ENCODE results near the gene RAB18. TPM values are rescaled to one million over a fixed set of nuclear protein-coding genes. Genes with fewer than 3 reads are reported as not detected.

Gene RAB18
- total RNA-seq, 4 donors from 2014 or later, result 13.1 to 84.5 (median 36.4) TPM

- H3K27ac ChIP-seq, result no peak overlapping the region
- H3K4me3 ChIP-seq, result no peak overlapping the region
- intact Hi-C loops (cut with DNase I; ENCODE audit: low total_unique reads) (no loop called here), in situ Hi-C loops (cut with MboI; ENCODE audit: low pct_ligation_motif_present in 1 of 4, low pct_unique_long_range_greater_than_20kb in 1 of 4, low sequenced_read_pairs in 3 of 4) (no loop called here)
- DNase-seq, result no peak
- H3K4me1 ChIP-seq, result no peaks in the 10 kb centered on the region
- H3K27me3 ChIP-seq, result no peaks in the 10 kb centered on the region
- H3K9me3 ChIP-seq, result no peaks in the 10 kb centered on the region
- 64 to 77% methylated on average over 3 to 4 of the region's 4 CpGs for WGBS, 2 donors (ENCODE audit: low coverage in 1 of 2)
- TF ChIP-seq POLR2A (IDR thresholded peaks at IDR 0.05) (no peak), EP300 (IDR thresholded peaks at IDR 0.05; ENCODE audit: low read depth) (no peak), CTCF (IDR thresholded peaks at IDR 0.05) (no peak), POLR2AphosphoS5 (IDR thresholded peaks at IDR 0.05) (no peak)
- no peaks in the 10 kb centered on the region for H3K36me3 ChIP-seq
Measured at GRCh38 chr10:27578316-27578715, 74.2 kb downstream of the RAB18 start.

GRCh38 chr10:27581225-27581624 lies 77.1 kb downstream of the RAB18 start:
- no peaks in the 10 kb centered on the region for H3K27me3 ChIP-seq
- H3K36me3 ChIP-seq, result no peaks in the 10 kb centered on the region
- H3K4me1 ChIP-seq, result no peaks in the 10 kb centered on the region
- no peak overlapping the region for H3K27ac ChIP-seq
- WGBS, 2 donors (ENCODE audit: low coverage in 1 of 2), result 89 to 90% methylated on average over 4 of the region's 4 CpGs
- no peak for DNase-seq
- in situ Hi-C loops (cut with MboI; ENCODE audit: low pct_ligation_motif_present in 1 of 4, low pct_unique_long_range_greater_than_20kb in 1 of 4, low sequenced_read_pairs in 3 of 4), result no loop called here
- intact Hi-C loops (cut with DNase I; ENCODE audit: low total_unique reads), result no loop called here
- H3K9me3 ChIP-seq, result no peaks in the 10 kb centered on the region
- TF ChIP-seq EP300 (IDR thresholded peaks at IDR 0.05; ENCODE audit: low read depth) (no peak), POLR2AphosphoS5 (IDR thresholded peaks at IDR 0.05) (no peak), CTCF (IDR thresholded peaks at IDR 0.05) (no peak), POLR2A (IDR thresholded peaks at IDR 0.05) (no peak)
- no peak overlapping the region for H3K4me3 ChIP-seq

- in situ Hi-C loops (cut with MboI; ENCODE audit: low pct_ligation_motif_present in 1 of 4, low pct_unique_long_range_greater_than_20kb in 1 of 4, low sequenced_read_pairs in 3 of 4), result no loop called here
- no peak for DNase-seq
Measured at GRCh38 chr10:27584302-27584701, 80.2 kb downstream of the RAB18 start.

More at GRCh38 chr10:27584302-27584701, 80.2 kb downstream of the RAB18 start:
- H3K27ac ChIP-seq, result no peak overlapping the region
- H3K9me3 ChIP-seq, result no peaks in the 10 kb centered on the region
- H3K27me3 ChIP-seq, result no peaks in the 10 kb centered on the region
- H3K4me1 ChIP-seq, result no peaks in the 10 kb centered on the region
- intact Hi-C loops (cut with DNase I; ENCODE audit: low total_unique reads), result no loop called here
- no peak overlapping the region for H3K4me3 ChIP-seq
- 65 to 80% methylated on average over 2 of the region's 2 CpGs for WGBS, 2 donors (ENCODE audit: low coverage in 1 of 2)
- TF ChIP-seq EP300 (IDR thresholded peaks at IDR 0.05; ENCODE audit: low read depth) (no peak), POLR2A (IDR thresholded peaks at IDR 0.05) (no peak), POLR2AphosphoS5 (IDR thresholded peaks at IDR 0.05) (no peak), CTCF (IDR thresholded peaks at IDR 0.05) (no peak)
- H3K36me3 ChIP-seq, result no peaks in the 10 kb centered on the region

Other genes starting within 250 kb of the RAB18 start
- gene MKX, start 241.5 kb downstream of the RAB18 start, total RNA-seq, result 1 to 10 TPM in 1 of 4 donors, under 1 TPM in 1, not detected in 2; 0.82 to 2.4 TPM